Activated T-helper 1 cell treated with anti-CD3 and anti-CD28 coated beads, Interleukin-12 subunit alpha, Interleukin-12 subunit beta, Interleukin-2, Interleukin-4 antibody, amounts not matched to agents 30 ng/mL and 10 ng/mL and 1 ng/mL, durations not matched to agents 14 hours and 24 hours and 36 hours (primary cell): ENCODE measurements around the gene SNTA1. TPM values are rescaled to one million over a fixed set of nuclear protein-coding genes. Genes with fewer than 3 reads are reported as not detected.
"Not testable (repeated sequence)": the region's sequence is repeated elsewhere in the genome, so short reads cannot be mapped to it uniquely, and the experiment has no call there.

ENCODE experiments used
- DNase-seq: peaks from one replicate; pipeline ENCODE4 v3.0.0; 2021; ENCODE audit warnings: low spot score
- H3K27ac Mint-ChIP-seq: one replicate; pipeline ENCODE4 v1.8.0; 2021; ENCODE audit warnings: mild to moderate bottlenecking, mixed read lengths
- H3K27me3 Mint-ChIP-seq: one replicate; pipeline ENCODE4 v1.8.0; 2022; ENCODE audit warnings: mild to moderate bottlenecking, moderate library complexity, mixed read lengths; ENCODE audit not compliant: insufficient read depth
- H3K36me3 Mint-ChIP-seq: one replicate; pipeline ENCODE4 v1.8.0; 2021; ENCODE audit warnings: low read depth, mixed read lengths
- H3K4me1 Mint-ChIP-seq: one replicate; pipeline ENCODE4 v1.8.0; 2021; ENCODE audit warnings: low read depth, mixed read lengths
- H3K4me3 Mint-ChIP-seq: one replicate; pipeline ENCODE4 v1.8.0; 2021; ENCODE audit warnings: mild to moderate bottlenecking, moderate library complexity, mixed read lengths
- H3K9me3 Mint-ChIP-seq: one replicate; pipeline ENCODE4 v1.8.0; 2021; ENCODE audit warnings: mixed read lengths
- intact Hi-C: fragments of 100-400 bp; cut with micrococcal nuclease; formaldehyde crosslinking; loops from one replicate; pipeline ENCODE4 v1.15.1; 2024
- total RNA-seq: library from RNA; stranded (reverse); gene quantifications from 2 replicates; pipeline ENCODE4 v1.2.3, GENCODE V29; 2022

Gene SNTA1
- total RNA-seq: 0.76 and 0.91 TPM in 2 replicates

DNA sequence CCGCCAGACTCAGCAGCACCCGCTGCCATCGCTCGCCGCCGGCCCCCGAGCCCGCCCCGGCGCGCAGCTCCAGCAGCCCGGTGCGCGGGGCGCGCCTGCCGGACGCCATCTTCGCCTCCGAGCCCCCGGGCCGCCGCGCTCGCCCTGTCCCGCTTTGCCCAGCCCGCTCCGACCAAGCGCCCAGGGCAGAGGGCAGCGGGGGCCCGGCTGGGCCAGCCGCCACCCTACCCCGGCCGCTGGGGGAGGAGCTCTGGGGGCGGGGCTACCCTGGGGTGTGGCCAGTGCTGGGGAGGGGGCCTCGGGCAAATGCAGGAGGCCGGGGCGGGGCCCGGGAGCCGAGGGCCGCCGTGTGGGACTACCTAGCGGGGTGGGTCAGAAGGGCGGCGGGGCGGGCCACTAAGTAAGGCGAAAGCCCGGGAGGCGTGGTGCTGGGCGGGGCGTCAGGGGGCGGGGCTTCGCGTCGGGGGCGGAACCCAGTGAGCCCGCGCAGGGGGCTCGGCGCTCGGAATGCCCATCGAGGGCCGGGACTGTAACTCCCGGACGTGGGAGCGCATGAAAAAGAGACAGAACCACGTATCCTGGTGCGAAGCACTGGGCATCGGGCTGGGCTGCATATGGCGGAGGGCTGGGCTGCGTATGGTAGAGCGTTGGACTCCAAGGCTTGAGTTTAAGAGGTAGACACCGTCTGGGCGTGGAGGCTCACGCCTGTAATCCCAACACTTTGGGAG, at the start of gene SNTA1:
Gene SNTA1 (minus strand): TSS at position 252 of the 728 bp plus-strand sequence. CDS start 143 bp downstream, at position 109.
- Mint-ChIP-seq H3K9me3 (no peaks in the 10 kb centered on the region), H3K27ac (peak within 1 kb of the TSS; percentile 76), H3K4me1 (peaks cover 10% of the 10 kb centered on the region), H3K4me3 (peak within 1 kb of the TSS; percentile 88), H3K27me3 (peaks cover 11% of the 10 kb centered on the region), H3K36me3 (no peaks in the 10 kb centered on the region)
- intact Hi-C loops: loop anchor here (1.0 to 5.0 kb wide), 9 partner anchors 14 to 550 kb away; partner anchors contain the start of genes CDK5RAP1, CHMP4B, RALY and ZNF341
- DNase-seq: peak; percentile 82

DNA sequence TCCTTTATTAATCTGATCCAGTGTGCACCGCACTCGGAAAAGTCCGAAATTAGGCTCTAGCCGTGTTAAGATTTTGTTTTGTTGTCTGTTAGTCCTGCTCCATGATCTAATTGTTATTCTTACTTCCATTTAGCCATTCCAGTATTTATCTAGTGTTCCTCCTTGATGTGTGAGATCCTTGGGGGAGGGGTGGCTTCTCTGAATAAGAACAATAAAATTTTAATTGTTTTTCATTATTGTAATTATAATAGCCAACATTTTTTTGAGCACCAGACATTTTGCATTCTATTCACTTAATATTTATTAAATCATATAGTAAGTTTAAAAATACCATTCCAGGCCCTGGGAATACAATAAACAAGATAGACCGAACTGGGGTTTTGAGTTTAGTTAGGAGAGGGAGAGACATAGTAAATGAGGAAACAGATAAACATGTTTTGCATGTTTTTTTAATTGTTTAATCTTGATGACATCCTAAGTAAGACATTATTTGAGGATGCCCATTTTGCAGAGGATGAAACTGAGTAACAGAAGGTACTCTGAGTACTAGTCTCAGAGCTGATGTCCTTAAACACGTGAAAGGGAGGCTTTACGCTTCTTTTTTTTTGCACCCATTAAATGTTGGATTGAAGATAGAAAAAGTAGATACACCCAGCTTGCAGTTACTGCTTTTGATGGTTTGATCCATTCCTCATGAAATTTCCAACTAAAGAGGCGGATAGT, 47.5 kb upstream of the SNTA1 start:
- H3K27ac Mint-ChIP-seq: peak overlapping the region; percentile 77
- intact Hi-C loops: loop anchor here (1.0 to 2.0 kb wide), 3 partner anchors 64 to 230 kb away; partner anchors contain the start of genes ACTL10 and PXMP4

DNA sequence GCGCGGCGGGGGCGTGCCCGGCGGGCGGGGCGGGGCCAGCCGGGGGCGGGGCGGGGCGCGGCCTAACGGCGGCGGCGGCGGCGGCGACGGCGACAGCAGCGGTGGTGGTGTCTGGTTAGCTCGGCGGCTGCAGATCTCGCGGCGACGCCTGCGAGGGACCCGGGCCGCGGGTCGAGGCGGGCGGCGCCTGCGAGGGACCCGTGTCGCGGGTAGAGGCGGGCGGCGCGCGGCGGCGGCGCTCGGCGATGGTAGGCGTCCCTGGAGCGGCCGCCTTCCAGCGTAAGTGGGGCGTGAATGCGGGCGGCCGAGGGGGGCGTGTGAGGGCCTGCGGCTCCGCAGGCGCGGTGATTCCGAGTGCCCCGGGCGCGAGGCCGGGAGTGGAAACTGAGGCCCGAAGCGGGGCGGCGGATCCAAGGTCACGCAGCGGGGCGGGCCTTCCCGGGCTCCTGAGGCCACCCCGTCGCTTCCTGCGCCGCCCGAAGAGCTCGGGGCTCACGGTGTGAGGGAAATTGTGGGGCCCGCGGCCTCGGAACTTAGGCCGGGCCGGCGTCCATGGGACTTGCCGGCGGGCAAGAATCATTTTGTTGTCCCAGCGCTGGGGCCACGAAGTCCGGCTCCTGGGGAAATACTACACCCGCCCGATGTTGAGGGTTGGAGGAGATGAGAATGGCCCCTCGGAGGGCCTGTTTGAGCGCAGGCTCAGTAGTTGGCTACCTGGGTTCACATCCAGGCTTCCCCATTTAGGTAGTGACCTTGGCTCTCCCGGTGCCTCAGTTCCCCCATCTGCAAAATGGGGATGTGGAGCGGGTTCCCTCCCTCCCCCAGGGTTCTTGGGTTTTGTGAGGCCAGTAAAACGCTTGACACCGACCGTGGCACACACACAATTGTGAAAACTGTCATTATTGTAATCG, 46.7 kb upstream of the SNTA1 start, which contains the start of gene CBFA2T2:
Gene CBFA2T2 (plus strand): TSS at position 74 of the 911 bp plus-strand sequence. CDS start 172 bp downstream, at position 246.
- Mint-ChIP-seq H3K27me3 (no peaks in the 10 kb centered on the region), H3K36me3 (no peaks in the 10 kb centered on the region), H3K27ac (peak within 1 kb of the TSS; percentile 85), H3K4me3 (peak within 1 kb of the TSS; percentile 88), H3K4me1 (peaks cover 9% of the 10 kb centered on the region), H3K9me3 (no peaks in the 10 kb centered on the region)
- peak; percentile 2 for DNase-seq
- intact Hi-C loops: loop anchor here (1.0 to 2.0 kb wide), 3 partner anchors 65 to 231 kb away; partner anchors contain the start of genes ACTL10 and PXMP4

More for the DNA sequence above, 47.5 kb upstream of the SNTA1 start:
- peaks cover 9% of the 10 kb centered on the region for H3K4me1 Mint-ChIP-seq
- no peak for DNase-seq
- no peaks in the 10 kb centered on the region for H3K36me3 Mint-ChIP-seq
- H3K27me3 Mint-ChIP-seq: no peaks in the 10 kb centered on the region
- no peaks in the 10 kb centered on the region for H3K9me3 Mint-ChIP-seq
- peak overlapping the region; percentile 88 for H3K4me3 Mint-ChIP-seq

DNA sequence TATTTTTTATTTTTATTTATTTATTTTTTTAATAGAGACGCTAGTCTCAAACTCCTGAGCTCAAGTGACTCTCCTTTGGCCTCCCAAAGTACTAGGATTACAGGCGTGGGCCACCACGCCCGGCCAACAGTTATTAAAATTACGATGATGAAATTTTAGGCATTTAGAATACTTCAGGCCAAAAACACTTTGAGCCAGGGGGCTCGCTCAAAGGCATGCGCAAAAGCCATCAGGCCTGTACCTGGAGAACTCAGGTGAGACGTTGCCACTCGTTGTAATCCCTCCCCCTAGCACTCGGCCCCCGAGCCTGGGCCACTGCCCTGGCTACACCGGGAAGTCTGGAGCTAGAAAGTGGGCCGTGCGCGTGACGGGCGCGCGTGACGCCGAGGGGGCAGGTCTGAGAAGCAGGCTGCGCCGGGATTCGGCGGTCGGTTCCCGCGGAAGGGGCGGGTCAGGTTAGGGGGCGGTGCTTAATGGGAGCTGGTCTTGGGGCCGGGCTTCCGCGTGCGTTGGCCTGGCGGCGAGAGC, 46.0 kb upstream of the SNTA1 start:
- peak; percentile 99 for DNase-seq
- no peaks in the 10 kb centered on the region for H3K27me3 Mint-ChIP-seq
- H3K9me3 Mint-ChIP-seq: no peaks in the 10 kb centered on the region
- H3K4me1 Mint-ChIP-seq: peaks cover 9% of the 10 kb centered on the region
- H3K4me3 Mint-ChIP-seq: peak overlapping the region; percentile 88
- peak overlapping the region; percentile 85 for H3K27ac Mint-ChIP-seq
- H3K36me3 Mint-ChIP-seq: no peaks in the 10 kb centered on the region
- intact Hi-C loops: loop anchor here (1.0 to 2.0 kb wide), 7 partner anchors 45 to 322 kb away; partner anchors contain the start of genes ACTL10, CDK5RAP1, CHMP4B and PXMP4

DNA sequence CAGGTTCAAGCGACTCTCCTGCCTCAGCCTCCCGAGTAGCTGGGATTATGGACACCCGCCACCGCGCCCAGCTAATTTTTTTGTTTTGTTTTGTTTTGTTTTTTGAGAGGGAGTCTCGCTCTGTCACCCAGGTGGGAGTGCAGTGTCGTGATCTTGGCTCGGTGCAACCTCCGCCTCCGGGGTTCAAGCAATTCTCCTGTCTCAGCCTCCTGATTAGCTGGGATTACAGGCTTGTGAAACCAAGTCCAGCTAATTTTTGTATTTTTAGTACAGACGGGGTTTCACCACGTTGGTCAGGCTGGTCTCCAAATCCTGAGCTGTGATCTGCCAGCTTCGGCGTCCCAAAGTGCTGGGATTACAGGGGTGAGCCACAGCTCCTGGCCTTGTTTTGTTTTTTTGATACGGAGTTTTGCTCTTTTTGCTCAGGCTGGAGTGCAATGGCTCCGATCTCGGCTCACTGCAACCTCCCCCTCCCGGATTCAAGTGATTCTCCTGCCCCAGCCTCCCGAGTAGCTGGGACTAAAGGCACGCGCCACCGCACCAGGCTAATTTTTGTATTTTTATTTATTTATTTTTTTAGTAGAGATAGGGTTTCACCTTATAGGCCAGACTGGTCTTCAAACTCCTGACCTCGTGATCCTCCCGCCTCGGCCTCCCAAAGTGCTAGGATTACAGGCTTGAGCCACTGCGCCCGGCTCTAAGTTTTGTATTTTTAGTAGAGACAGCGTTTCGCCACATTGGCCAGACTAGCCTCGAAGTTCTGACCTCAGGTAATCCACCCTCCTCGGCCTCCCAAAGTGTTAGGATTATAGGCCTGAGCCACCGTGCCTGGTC, 45.3 kb upstream of the SNTA1 start:
- H3K9me3 Mint-ChIP-seq, H3K4me1 Mint-ChIP-seq, H3K27me3 Mint-ChIP-seq, H3K36me3 Mint-ChIP-seq, DNase-seq, H3K27ac Mint-ChIP-seq, H3K4me3 Mint-ChIP-seq: not testable (repeated sequence)
- intact Hi-C loops: loop anchor here (1.0 to 2.0 kb wide), 4 partner anchors 45 to 322 kb away; partner anchors contain the start of genes CDK5RAP1 and CHMP4B

DNA sequence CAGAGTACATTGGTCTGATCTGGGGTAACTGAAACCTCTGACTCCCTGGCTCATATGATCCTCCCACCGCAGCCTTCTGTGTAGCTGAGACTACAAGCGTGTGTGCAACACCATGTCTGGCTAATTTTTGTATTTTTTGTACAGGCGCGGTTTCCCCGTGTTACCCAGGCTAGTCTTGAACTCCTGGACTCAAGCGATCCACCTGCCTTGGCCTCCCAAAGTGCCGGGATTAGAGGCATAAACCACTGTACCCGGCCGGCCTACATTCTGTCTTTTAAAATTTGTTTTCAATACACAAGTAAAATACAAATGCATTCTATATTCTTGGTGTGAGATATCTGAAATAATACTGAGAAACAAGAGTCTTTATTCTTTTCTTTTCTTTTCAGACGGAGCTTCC, 44.6 kb upstream of the SNTA1 start:
- H3K27ac Mint-ChIP-seq: no peak overlapping the region

DNA sequence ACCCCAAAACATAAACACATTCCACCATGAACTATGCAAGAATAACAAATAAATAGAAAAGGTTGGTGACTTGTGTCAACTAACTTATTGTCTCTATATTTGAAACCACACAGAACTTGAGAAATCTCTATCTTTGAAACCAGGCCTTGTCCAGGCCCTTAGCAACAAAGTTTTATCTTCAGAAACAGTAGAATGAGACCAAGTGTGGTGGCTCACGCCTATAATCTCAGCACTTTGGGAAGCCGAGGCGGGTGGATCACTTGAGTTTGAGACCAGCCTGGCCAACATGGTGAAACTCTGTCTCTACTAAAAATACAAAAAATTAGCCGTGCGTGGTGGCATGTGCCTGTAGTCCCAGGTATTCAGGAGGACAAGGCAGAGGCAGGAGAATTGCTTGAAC, 39.6 kb upstream of the SNTA1 start:
- DNase-seq, H3K27me3 Mint-ChIP-seq, H3K36me3 Mint-ChIP-seq, H3K4me3 Mint-ChIP-seq, H3K9me3 Mint-ChIP-seq, intact Hi-C loops, H3K27ac Mint-ChIP-seq, H3K4me1 Mint-ChIP-seq: not testable (repeated sequence)

More for the DNA sequence above, 44.6 kb upstream of the SNTA1 start:
- Mint-ChIP-seq H3K36me3 (no peaks in the 10 kb centered on the region), H3K9me3 (no peaks in the 10 kb centered on the region), H3K4me1 (peaks cover 9% of the 10 kb centered on the region), H3K4me3 (no peak overlapping the region), H3K27me3 (no peaks in the 10 kb centered on the region)
- no peak for DNase-seq
- intact Hi-C loops: loop anchor here (2.0 kb wide), 1 partner anchor 87 kb away; the partner anchor contains the start of gene CDK5RAP1

DNA sequence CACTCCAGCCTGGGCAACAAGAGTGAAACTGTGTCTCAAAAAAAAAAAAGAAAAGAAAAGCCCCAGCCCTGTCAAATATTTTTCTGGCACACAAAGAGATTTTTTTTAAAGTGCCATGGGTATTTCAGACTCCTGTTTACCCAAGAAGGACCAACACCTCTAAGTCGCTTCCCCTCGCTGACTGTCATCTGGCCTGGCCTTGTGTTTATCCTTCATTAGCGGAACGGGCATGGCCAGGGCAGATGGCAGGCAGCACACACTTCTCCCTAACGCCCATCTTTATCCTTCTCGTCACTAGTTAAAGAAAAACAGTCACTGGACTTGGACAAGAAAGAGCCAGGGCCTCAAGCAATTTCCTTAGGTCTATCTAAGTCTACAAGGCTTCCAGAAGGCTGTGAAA, 39.0 kb upstream of the SNTA1 start:
- H3K4me3 Mint-ChIP-seq: no peak overlapping the region

DNA sequence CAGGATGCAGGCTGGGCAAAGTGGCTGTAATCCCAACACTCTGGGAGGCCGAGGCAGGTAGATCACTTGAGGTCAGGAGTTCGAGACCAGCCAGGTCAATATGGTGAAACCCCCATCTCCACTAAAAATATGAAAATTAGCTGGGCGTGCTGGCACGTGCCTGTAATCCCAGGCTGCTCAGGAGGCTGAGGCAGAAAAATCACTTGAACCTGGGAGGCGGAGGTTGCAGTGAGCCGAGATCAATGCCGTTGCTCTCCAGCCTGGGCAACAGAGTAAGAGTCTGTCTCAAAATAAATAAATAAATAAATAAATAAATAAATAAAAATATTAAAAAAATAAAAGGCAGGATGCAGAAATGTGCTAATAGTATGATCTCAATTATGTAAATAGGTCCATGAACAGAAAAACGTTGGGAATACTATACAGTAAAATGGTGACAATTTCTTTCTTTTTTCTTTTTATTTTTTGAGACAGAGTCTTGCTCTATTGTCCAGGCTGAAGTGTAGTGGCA, 37.9 kb upstream of the SNTA1 start:
- intact Hi-C loops: no loop called here
- Mint-ChIP-seq H3K4me3 (no peak overlapping the region), H3K4me1 (no peaks in the 10 kb centered on the region), H3K36me3 (no peaks in the 10 kb centered on the region), H3K27me3 (no peaks in the 10 kb centered on the region), H3K9me3 (no peaks in the 10 kb centered on the region), H3K27ac (no peak overlapping the region)
- DNase-seq: no peak

More for the DNA sequence above, 39.0 kb upstream of the SNTA1 start:
- no peaks in the 10 kb centered on the region for H3K9me3 Mint-ChIP-seq
- no peaks in the 10 kb centered on the region for H3K27me3 Mint-ChIP-seq
- H3K27ac Mint-ChIP-seq: no peak overlapping the region
- intact Hi-C loops: no loop called here
- H3K36me3 Mint-ChIP-seq: no peaks in the 10 kb centered on the region
- no peak for DNase-seq
- H3K4me1 Mint-ChIP-seq: no peaks in the 10 kb centered on the region

DNA sequence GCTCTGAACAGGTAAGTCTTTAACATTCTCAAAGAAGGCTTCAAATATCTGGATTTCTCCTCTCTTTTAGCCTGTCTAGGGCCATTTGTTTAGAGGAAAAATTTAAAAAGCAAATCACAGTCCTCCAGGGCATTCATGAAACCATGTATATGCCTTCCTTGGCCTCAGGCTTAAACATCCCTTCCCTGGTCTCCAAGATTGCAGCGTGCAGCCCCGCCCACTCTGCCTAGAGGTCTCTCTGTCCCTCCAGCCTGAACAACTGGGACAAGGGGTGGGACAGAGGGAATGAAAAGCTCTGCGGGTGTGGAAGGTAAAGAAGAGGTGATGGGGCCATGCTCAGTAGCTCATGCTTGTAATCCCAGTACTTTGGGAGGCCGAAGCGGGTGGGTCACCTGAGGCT, 36.5 kb upstream of the SNTA1 start:
- Mint-ChIP-seq H3K27me3 (no peaks in the 10 kb centered on the region), H3K27ac (no peak overlapping the region), H3K9me3 (no peaks in the 10 kb centered on the region), H3K4me3 (no peak overlapping the region), H3K4me1 (no peaks in the 10 kb centered on the region), H3K36me3 (no peaks in the 10 kb centered on the region)
- intact Hi-C loops: no loop called here
- DNase-seq: no peak
